Activated CD4-positive, alpha-beta T cell treated with anti-CD3 and anti-CD28 coated beads, Interleukin-2, amount 10 ng/mL, durations not matched to agents 7 days and 5 days (primary cell): ENCODE results near the gene PDCL2. TPM values are rescaled to one million over a fixed set of nuclear protein-coding genes. Genes with fewer than 3 reads are reported as not detected.
"Not testable (repeated sequence)": the region's sequence is repeated elsewhere in the genome, so short reads cannot be mapped to it uniquely, and the experiment has no call there.

ENCODE experiments used
- CTCF ChIA-PET: fragments of 350-600 bp; sonication (Branson Sonifier 250); formaldehyde crosslinking; loops from one replicate; lab custom pipeline; 2021; ENCODE audit warnings: antibody characterized with exemption; lab: Charles Lee
- POLR2A ChIA-PET: fragments of 350-600 bp; sonication (Branson Sonifier 250); formaldehyde crosslinking; loops from one replicate; lab custom pipeline; 2021; ENCODE audit warnings: antibody characterized with exemption; lab: Charles Lee
- DNase-seq: peaks from one replicate; pipeline ENCODE4 v3.0.0-alpha.2; 2020
- H3K27ac Mint-ChIP-seq: one replicate; pipeline ENCODE4 v1.8.0; 2021; ENCODE audit warnings: mild to moderate bottlenecking, moderate library complexity, mixed read lengths
- H3K27me3 Mint-ChIP-seq: one replicate; pipeline ENCODE4 v1.8.0; 2021; ENCODE audit warnings: mixed read lengths
- H3K36me3 Mint-ChIP-seq: one replicate; pipeline ENCODE4 v1.8.0; 2021; ENCODE audit warnings: low read depth, mixed read lengths
- H3K4me1 Mint-ChIP-seq: one replicate; pipeline ENCODE4 v1.8.0; 2021; ENCODE audit warnings: mixed read lengths
- H3K4me3 Mint-ChIP-seq: one replicate; pipeline ENCODE4 v1.8.0; 2021; ENCODE audit warnings: mild to moderate bottlenecking, moderate library complexity, mixed read lengths
- H3K9me3 Mint-ChIP-seq: one replicate; pipeline ENCODE4 v1.8.0; 2021; ENCODE audit warnings: mixed read lengths
- total RNA-seq, 2 experiments: library from RNA; stranded (reverse); gene quantifications; one replicate each; pipeline ENCODE4 v1.2.3, GENCODE V29; 2021

PDCL2 gene
- total RNA-seq, 2 experiments from 2014 or later, result not detected

DNA sequence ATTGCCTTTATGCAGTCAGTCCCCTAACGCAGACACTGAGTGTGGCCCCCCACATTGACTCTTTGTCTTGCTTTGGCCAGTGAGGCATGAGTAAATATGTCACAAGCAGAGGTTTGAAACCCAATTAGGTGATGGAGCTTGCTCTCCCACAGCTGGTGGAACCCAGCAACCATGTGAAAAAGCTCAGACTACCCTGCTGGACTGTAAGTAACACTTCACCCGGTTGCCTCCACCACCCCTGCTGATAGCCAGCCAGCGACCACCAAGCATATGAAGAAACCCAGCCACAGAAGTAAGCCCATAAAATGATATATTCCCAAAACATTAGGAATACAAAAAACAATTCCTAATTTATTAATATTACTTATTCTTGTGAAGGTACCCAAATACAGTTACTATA lies 21.6 kb upstream of the PDCL2 start:
- peaks cover 7% of the 10 kb centered on the region for H3K27me3 Mint-ChIP-seq
- CTCF ChIA-PET, result no interaction called here
- no peaks in the 10 kb centered on the region for H3K9me3 Mint-ChIP-seq

DNA sequence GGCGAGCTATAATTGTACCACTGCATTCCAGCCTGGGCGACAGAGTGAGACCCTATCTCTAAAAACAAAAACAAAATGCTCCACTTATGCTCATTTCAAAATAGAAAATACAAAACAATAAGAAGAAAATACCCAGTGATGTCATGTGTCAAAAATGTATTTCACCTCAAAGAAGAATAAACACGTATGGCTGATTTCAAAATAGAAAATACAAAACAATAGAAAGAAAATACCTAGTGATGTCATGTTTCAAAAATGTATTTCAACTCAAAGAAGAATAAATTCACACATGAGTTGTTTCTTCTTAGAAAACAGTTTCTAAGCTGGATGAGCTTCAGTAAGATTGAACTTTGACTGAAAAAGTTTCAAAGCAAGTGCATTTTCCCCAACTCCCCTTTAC lies 20.3 kb upstream of the PDCL2 start:
- peaks cover 6% of the 10 kb centered on the region for H3K4me1 Mint-ChIP-seq
- no peaks in the 10 kb centered on the region for H3K9me3 Mint-ChIP-seq
- CTCF ChIA-PET, result no interaction called here
- no peak overlapping the region for H3K27ac Mint-ChIP-seq
- peaks cover 8% of the 10 kb centered on the region for H3K27me3 Mint-ChIP-seq
- no peaks in the 10 kb centered on the region for H3K36me3 Mint-ChIP-seq
- H3K4me3 Mint-ChIP-seq, result no peak overlapping the region
- no peak for DNase-seq
- POLR2A ChIA-PET, result no interaction called here

More for the DNA sequence above, 21.6 kb upstream of the PDCL2 start:
- Mint-ChIP-seq H3K27ac (no peak overlapping the region), H3K4me1 (peaks cover 9% of the 10 kb centered on the region), H3K4me3 (no peak overlapping the region), H3K36me3 (no peaks in the 10 kb centered on the region)
- no peak for DNase-seq
- POLR2A ChIA-PET, result no interaction called here

DNA sequence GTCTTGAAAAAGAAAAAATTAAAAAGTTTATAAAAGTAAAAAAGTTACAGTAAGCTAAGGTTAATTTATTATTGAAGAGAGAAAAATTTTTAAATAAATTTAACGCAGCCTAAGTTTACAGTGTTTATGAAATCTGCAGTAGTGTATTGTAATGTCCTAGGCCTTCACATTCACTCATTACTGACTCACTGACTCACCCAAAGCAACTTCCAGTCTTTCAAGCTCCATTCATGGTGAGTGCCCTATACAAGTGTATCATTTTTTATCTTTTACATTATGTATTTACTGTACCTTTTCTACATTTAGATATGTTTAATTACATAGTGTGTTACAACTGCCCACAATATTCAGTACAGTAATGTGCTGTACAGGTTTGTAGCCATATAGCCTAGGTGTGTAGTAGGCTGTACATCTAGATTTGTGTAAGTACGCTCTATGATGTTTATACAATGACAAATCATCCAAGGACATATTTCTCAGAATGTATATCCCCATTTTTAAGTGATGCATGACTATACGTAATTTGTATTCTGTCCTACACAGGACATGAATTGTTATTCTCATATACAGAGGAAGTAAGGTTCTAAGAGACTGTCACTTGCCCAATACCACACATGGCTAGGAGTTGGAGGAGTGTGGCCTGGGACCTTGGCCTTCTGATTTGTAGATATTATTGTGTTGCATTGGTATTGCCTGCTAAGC lies 19.5 kb upstream of the PDCL2 start:
- Mint-ChIP-seq H3K27ac (no peak overlapping the region), H3K27me3 (peaks cover 5% of the 10 kb centered on the region), H3K4me3 (no peak overlapping the region), H3K36me3 (no peaks in the 10 kb centered on the region), H3K9me3 (no peaks in the 10 kb centered on the region), H3K4me1 (peaks cover 6% of the 10 kb centered on the region)
- POLR2A ChIA-PET, result no interaction called here
- DNase-seq, result no peak
- CTCF ChIA-PET, result no interaction called here

DNA sequence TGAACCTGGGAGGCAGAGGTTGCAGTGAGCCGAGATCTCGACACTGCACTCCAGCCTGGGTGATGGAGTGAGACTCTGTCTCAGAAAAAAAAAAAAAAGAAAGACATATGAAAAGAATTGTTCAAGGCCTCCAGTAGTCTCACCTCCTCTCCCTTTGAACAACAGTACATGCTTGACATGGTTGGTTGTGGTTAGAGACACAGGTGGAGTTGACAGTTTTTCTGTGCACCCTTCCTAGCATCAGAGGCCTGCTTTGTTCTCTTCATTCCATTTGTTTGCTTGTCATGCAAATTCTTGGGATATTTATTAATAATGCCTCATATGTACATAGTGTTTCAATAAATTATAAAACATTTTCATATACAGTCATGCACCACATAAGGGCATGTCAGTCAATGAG lies 18.3 kb upstream of the PDCL2 start:
- POLR2A ChIA-PET, result no interaction called here
- no peaks in the 10 kb centered on the region for H3K36me3 Mint-ChIP-seq
- peaks cover 5% of the 10 kb centered on the region for H3K27me3 Mint-ChIP-seq
- CTCF ChIA-PET, result no interaction called here
- H3K27ac Mint-ChIP-seq, result no peak overlapping the region
- no peak overlapping the region for H3K4me3 Mint-ChIP-seq
- no peaks in the 10 kb centered on the region for H3K9me3 Mint-ChIP-seq
- H3K4me1 Mint-ChIP-seq, result peaks cover 6% of the 10 kb centered on the region
- DNase-seq, result no peak

DNA sequence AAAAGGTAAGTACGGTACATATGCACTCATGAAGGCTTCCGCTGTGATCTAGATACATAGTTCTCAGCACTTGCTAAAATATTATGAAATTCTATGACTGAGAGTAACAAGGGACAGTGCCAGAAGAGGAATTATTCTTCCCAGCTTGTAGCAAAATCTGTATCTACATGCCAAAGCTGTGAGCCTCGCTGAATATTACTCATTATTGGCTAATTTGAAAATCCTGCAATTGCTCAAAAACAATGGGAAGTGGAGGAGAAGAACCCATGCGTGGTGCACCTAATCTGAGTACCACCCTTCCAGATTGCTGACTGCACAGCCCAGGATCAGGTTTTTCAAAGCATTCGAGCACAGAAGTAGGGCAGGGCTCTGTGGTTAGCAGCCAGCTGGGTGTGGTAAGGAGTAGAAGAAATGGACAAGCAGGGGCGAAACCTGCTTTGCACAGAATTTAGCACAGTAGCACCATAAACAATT lies 17.4 kb upstream of the PDCL2 start:
- H3K4me1 Mint-ChIP-seq, result peaks cover 6% of the 10 kb centered on the region
- no peak overlapping the region for H3K4me3 Mint-ChIP-seq
- no peak for DNase-seq
- ChIA-PET POLR2A (interaction anchor here (0.6 kb wide), 1 partner anchor 338 kb away, joined by 3 read pairs; no protein-coding TSS in a partner anchor), CTCF (no interaction called here)
- no peaks in the 10 kb centered on the region for H3K9me3 Mint-ChIP-seq
- H3K27me3 Mint-ChIP-seq, result peaks cover 5% of the 10 kb centered on the region
- no peak overlapping the region for H3K27ac Mint-ChIP-seq
- H3K36me3 Mint-ChIP-seq, result no peaks in the 10 kb centered on the region

DNA sequence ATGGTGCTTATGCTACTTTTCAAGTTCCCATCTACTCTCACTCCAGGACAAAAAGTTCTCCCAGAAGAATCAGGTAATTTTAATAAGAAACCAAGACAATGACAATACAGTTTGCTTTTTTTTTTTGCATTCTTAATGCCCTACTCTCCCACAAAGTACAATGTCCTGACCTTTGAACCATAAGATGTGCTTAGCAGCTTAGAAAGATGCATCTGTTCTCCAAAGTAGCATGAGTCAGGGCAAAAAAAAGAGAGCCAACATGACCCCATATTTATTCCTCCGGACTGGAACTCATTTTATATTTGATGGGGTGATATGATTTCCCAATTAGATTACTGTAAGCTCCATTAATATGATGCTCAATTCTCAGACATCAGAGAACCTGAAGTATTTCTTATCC lies 16.5 kb upstream of the PDCL2 start:
- peaks cover 5% of the 10 kb centered on the region for H3K27me3 Mint-ChIP-seq
- no peak for DNase-seq
- H3K27ac Mint-ChIP-seq, result no peak overlapping the region
- peaks cover 6% of the 10 kb centered on the region for H3K4me1 Mint-ChIP-seq
- H3K36me3 Mint-ChIP-seq, result no peaks in the 10 kb centered on the region
- ChIA-PET POLR2A (no interaction called here), CTCF (interaction anchor here (0.6 kb wide), 1 partner anchor 457 kb away, joined by 4 read pairs; no protein-coding TSS in a partner anchor)
- H3K4me3 Mint-ChIP-seq, result no peak overlapping the region
- no peaks in the 10 kb centered on the region for H3K9me3 Mint-ChIP-seq

DNA sequence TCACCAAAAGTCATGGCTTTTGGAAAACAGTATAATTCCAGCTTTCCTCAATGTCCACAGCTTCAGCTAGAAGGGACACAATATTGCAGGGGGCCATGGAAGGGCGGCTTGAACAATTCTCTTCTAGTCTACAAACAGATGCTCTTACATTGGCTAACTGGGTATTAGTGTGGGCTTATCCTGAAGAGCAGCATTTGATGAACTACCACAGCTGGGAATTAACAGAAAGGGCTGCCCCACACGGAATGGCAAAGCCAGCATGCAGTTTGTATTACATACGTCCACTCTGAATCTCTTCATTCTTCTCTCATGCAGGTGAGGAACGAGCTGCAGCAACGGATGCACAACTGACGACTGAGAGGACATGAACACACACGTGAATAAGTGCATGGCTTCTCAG lies 13.0 kb upstream of the PDCL2 start:
- H3K36me3 Mint-ChIP-seq, result no peaks in the 10 kb centered on the region
- POLR2A ChIA-PET, result no interaction called here
- no peak overlapping the region for H3K4me3 Mint-ChIP-seq
- H3K4me1 Mint-ChIP-seq, result peaks cover 6% of the 10 kb centered on the region
- no peak for DNase-seq
- H3K9me3 Mint-ChIP-seq, result no peaks in the 10 kb centered on the region
- CTCF ChIA-PET, result no interaction called here
- H3K27me3 Mint-ChIP-seq, result peaks cover 13% of the 10 kb centered on the region
- H3K27ac Mint-ChIP-seq, result no peak overlapping the region

DNA sequence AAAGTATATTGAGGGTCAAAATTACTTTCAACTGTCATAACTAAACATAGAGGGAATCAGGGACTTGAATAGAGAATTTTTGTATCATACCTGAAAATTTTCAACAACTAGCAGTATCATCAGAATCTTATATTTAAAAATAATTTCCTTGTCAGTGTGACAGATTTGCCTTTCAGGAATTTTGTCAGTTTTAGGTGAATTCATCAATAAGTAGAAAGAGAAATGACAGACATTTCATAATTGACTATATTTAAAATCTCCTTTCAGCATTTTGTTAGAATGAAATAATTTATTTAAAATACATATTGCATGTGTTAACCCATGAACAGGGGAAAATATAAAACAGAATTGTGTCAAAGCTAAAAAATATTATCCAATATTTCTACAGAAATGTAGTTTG lies 8.6 kb upstream of the PDCL2 start:
- no peak overlapping the region for H3K4me3 Mint-ChIP-seq
- H3K27me3 Mint-ChIP-seq, result peaks cover 15% of the 10 kb centered on the region
- H3K4me1 Mint-ChIP-seq, result no peaks in the 10 kb centered on the region
- POLR2A ChIA-PET, result no interaction called here
- H3K9me3 Mint-ChIP-seq, result no peaks in the 10 kb centered on the region
- no peak overlapping the region for H3K27ac Mint-ChIP-seq
- CTCF ChIA-PET, result no interaction called here
- no peaks in the 10 kb centered on the region for H3K36me3 Mint-ChIP-seq
- no peak for DNase-seq

DNA sequence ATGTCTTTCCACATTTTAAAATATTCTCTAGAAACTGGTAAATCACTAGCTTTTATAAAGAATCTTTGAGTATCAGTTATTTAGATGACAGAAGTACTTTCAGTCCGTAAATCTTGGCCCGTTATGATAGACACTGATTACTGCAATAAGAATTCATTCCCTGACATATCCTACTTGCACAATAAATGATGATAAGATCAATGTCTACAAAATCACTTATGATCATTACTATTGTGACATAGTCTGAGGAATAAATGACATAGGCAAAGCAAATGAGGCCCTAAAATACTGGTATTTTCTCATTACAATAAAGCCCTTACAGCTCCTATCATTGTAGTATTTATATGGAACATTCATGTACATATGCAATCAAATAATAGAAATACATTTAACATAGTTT lies 6.6 kb upstream of the PDCL2 start:
- POLR2A ChIA-PET, result no interaction called here
- H3K9me3 Mint-ChIP-seq, result no peaks in the 10 kb centered on the region
- no peaks in the 10 kb centered on the region for H3K36me3 Mint-ChIP-seq
- CTCF ChIA-PET, result interaction anchor here (1.7 kb wide), 1 partner anchor 9 kb away, joined by 3 read pairs; no protein-coding TSS in a partner anchor
- no peak overlapping the region for H3K27ac Mint-ChIP-seq
- no peak for DNase-seq
- no peak overlapping the region for H3K4me3 Mint-ChIP-seq
- H3K27me3 Mint-ChIP-seq, result peaks cover 15% of the 10 kb centered on the region
- no peaks in the 10 kb centered on the region for H3K4me1 Mint-ChIP-seq

DNA sequence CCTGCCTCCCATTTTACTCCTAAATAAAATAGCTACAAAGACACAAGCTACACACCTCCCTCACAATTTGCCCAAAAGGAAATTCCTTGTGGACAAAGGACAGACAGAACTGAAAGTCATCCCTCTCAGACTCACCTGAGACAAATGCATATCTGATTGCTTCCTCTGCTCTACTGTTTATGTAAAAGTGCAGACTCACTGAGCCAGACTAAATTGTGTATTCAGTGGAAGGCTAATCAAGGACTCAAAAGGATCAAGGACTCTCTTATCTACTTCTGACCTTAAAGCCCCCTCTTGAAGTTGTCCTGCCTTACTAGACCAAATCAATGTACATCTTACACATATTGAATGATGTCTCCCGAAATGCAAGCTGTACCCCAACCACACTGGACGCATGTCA lies 3.9 kb downstream of the PDCL2 start:
- no peak overlapping the region for H3K27ac Mint-ChIP-seq
- no peak for DNase-seq
- H3K36me3 Mint-ChIP-seq, result no peaks in the 10 kb centered on the region
- H3K27me3 Mint-ChIP-seq, result peaks cover 4% of the 10 kb centered on the region
- H3K4me1 Mint-ChIP-seq, result no peaks in the 10 kb centered on the region
- H3K9me3 Mint-ChIP-seq, result peaks cover 5% of the 10 kb centered on the region
- ChIA-PET POLR2A (no interaction called here), CTCF (no interaction called here)
- H3K4me3 Mint-ChIP-seq, result no peak overlapping the region

DNA sequence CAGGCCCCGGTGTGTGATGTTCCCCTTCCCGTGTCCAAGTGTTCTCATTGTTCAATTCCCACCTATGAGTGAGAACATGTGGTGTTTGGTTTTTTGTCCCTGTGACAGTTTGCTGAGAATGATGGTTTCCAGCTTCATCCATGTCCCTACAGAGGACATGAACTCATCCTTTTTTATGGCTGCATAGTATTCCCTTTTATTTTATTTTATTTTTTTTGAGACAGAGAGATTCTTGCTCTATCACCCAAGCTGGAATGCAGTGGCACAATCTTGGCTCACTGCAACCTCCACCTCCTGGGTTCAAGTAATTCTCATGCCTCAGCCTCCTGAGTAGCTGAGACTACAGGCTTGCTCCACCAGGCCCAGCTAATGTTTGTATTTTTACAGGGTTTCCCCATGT lies 9.3 kb downstream of the PDCL2 start:
- H3K36me3 Mint-ChIP-seq, H3K27me3 Mint-ChIP-seq, CTCF ChIA-PET, POLR2A ChIA-PET, H3K9me3 Mint-ChIP-seq, DNase-seq, H3K27ac Mint-ChIP-seq, H3K4me3 Mint-ChIP-seq, H3K4me1 Mint-ChIP-seq: not testable (repeated sequence)

DNA sequence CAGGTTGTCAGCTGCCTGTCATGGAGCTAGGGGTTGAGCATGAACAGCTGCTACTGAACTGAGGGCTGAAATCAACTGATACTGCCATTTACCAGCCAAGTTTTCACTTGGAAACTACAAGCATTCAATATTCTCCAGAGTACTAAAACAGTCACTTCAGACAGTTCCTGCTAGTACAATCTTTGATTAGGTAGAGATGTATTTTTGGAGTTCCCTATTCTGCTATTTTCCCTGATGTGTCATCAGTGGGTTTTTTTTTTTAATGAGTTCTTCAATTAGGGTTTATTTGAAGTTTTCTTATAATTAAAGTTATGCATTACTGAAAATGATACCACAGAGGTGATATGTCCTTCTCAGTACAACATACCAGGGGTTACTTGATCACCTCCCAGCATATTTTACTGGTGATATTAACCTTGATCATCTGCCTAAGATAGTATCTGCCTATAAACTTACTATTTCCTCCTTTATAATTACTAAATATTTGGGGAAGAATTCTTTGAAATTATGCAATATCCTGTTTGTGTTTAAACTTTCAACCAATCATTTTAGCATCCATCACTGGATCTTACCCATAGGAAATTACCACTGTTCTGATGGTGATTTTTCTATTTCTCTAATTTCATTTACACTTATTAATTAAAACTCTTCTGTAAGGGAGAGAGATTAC lies 13.6 kb downstream of the PDCL2 start:
- Mint-ChIP-seq H3K4me3 (no peak overlapping the region), H3K27ac (no peak overlapping the region), H3K27me3 (peaks cover 4% of the 10 kb centered on the region), H3K36me3 (no peaks in the 10 kb centered on the region), H3K4me1 (no peaks in the 10 kb centered on the region), H3K9me3 (peaks cover 27% of the 10 kb centered on the region)
- ChIA-PET POLR2A (no interaction called here), CTCF (interaction anchor here (0.6 kb wide), 1 partner anchor 257 kb away, joined by 5 read pairs; no protein-coding TSS in a partner anchor)
- no peak for DNase-seq

DNA sequence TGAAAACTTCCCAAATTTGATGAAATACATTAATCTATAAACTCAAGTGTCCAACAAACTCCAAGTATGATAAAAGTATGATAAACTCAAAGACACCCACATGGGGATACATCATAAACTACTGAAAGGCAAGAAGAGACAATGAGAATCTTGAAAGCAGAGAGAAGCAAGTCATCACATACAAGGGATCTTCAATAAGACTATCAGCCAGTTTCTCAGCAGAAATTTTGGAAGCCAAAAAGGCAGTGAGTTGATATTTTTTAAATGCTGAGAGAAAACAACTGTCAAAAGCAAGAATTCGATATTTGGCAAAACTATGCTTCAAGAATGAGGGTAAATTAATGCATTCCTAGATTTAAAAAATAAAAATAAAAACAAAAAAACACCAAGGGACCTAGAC lies 16.5 kb downstream of the PDCL2 start:
- no peaks in the 10 kb centered on the region for H3K4me1 Mint-ChIP-seq
- DNase-seq, result no peak
- H3K27me3 Mint-ChIP-seq, result peaks cover 7% of the 10 kb centered on the region
- no peak overlapping the region for H3K27ac Mint-ChIP-seq
- H3K4me3 Mint-ChIP-seq, result no peak overlapping the region
- ChIA-PET POLR2A (no interaction called here), CTCF (no interaction called here)
- H3K9me3 Mint-ChIP-seq, result peaks cover 21% of the 10 kb centered on the region
- H3K36me3 Mint-ChIP-seq, result no peaks in the 10 kb centered on the region
